ENCODE data around the gene AGAP1.

Gene AGAP1

GRCh38 chr2:235844561-235844960 is 350.7 kb downstream of the AGAP1 start:
- H3K27me3 ChIP-seq = no peaks in the 10 kb centered on the region
- peaks cover 73% of the 10 kb centered on the region for H4K20me1 ChIP-seq
- H3K4me3 ChIP-seq = no peak overlapping the region
- peaks cover 71% of the 10 kb centered on the region for H3K36me3 ChIP-seq
- no peak overlapping the region for H3K27ac ChIP-seq
- H3K9me3 ChIP-seq = no peaks in the 10 kb centered on the region
- TF ChIP-seq Cebpa-rat (IDR thresholded peaks at IDR 0.05) = no peak
- no peak overlapping the region for H3K4me2 ChIP-seq
- H3K4me1 ChIP-seq = no peaks in the 10 kb centered on the region
- no peak overlapping the region for H3K9ac ChIP-seq

DNA sequence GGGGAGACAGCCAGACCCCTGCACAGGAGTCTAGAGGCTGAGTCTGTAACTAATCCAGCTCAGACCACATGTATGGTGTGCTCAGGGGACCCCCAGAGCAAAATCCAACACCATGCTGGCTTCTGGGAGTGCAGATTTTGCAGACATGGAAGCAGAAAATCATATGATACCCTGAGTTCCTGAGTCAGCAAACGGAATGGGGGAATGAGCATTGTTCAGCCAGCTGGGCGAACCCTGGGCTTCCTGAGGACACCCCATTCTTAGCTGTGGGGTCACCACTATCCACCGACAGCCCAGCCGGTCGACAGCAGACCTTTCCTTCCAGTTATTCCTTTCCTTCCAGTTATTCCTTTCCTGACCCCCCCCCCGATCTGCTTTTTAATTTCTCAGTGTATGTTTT is 351.4 kb downstream of the AGAP1 start:
- TF ChIP-seq Cebpa-rat (IDR thresholded peaks at IDR 0.05) = no peak
- no peak overlapping the region for H3K27ac ChIP-seq
- no peaks in the 10 kb centered on the region for H3K9me3 ChIP-seq
- no peak overlapping the region for H3K9ac ChIP-seq
- H3K36me3 ChIP-seq = peaks cover 78% of the 10 kb centered on the region
- no peaks in the 10 kb centered on the region for H3K27me3 ChIP-seq
- H4K20me1 ChIP-seq = peaks cover 75% of the 10 kb centered on the region
- no peak overlapping the region for H3K4me3 ChIP-seq
- H3K4me1 ChIP-seq = no peaks in the 10 kb centered on the region
- H3K4me2 ChIP-seq = no peak overlapping the region

DNA sequence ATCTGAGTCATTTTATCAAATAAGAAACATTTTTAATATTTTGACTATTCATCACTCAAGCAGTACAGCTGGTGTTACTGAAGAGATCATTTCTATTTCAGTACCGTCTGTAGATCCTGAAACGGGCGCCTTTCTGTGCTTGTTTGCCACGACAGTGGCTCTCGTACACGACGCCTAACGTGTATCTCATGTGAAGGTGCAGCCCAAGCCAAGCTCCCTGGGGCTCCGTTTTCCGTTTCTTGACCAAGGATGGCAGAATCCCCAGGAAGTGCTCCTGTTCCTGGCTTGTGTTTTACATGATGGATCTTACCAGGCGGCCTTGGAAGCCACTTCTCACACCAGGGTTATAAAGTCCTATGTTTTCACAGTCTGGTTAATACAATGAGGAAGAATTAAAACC is 353.7 kb downstream of the AGAP1 start:
- no peak for TF ChIP-seq Cebpa-rat (IDR thresholded peaks at IDR 0.05)

GRCh38 chr2:235848055-235848454 is 354.2 kb downstream of the AGAP1 start:
- TF ChIP-seq Cebpa-rat (IDR thresholded peaks at IDR 0.05) = no peak
- H3K9ac ChIP-seq = no peak overlapping the region
- no peak overlapping the region for H3K27ac ChIP-seq
- H3K36me3 ChIP-seq = peaks cover 82% of the 10 kb centered on the region
- H3K9me3 ChIP-seq = no peaks in the 10 kb centered on the region
- no peaks in the 10 kb centered on the region for H3K27me3 ChIP-seq
- no peak overlapping the region for H3K4me2 ChIP-seq
- peaks cover 75% of the 10 kb centered on the region for H4K20me1 ChIP-seq
- no peaks in the 10 kb centered on the region for H3K4me1 ChIP-seq
- no peak overlapping the region for H3K4me3 ChIP-seq

More for the DNA sequence above, 353.7 kb downstream of the AGAP1 start:
- Histone ChIP-seq H3K4me1 (no peaks in the 10 kb centered on the region), H3K27ac (no peak overlapping the region), H3K27me3 (no peaks in the 10 kb centered on the region), H3K4me3 (no peak overlapping the region), H3K9ac (no peak overlapping the region), H3K9me3 (no peaks in the 10 kb centered on the region), H3K4me2 (no peak overlapping the region), H3K36me3 (peaks cover 82% of the 10 kb centered on the region), H4K20me1 (peaks cover 75% of the 10 kb centered on the region)

GRCh38 chr2:235848946-235849345 is 355.1 kb downstream of the AGAP1 start:
- Histone ChIP-seq H3K9me3 (no peaks in the 10 kb centered on the region), H3K4me2 (no peak overlapping the region), H3K4me1 (no peaks in the 10 kb centered on the region), H3K27ac (no peak overlapping the region), H4K20me1 (peaks cover 71% of the 10 kb centered on the region), H3K9ac (no peak overlapping the region), H3K36me3 (peaks cover 79% of the 10 kb centered on the region), H3K4me3 (no peak overlapping the region), H3K27me3 (no peaks in the 10 kb centered on the region)
- TF ChIP-seq Cebpa-rat (IDR thresholded peaks at IDR 0.05) = no peak

GRCh38 chr2:235849489-235849888 is 355.6 kb downstream of the AGAP1 start:
- H3K27me3 ChIP-seq = no peaks in the 10 kb centered on the region
- H3K36me3 ChIP-seq = peaks cover 79% of the 10 kb centered on the region
- H3K4me1 ChIP-seq = no peaks in the 10 kb centered on the region
- peaks cover 71% of the 10 kb centered on the region for H4K20me1 ChIP-seq
- no peak overlapping the region for H3K4me3 ChIP-seq
- H3K9me3 ChIP-seq = no peaks in the 10 kb centered on the region
- H3K27ac ChIP-seq = no peak overlapping the region
- H3K9ac ChIP-seq = no peak overlapping the region
- H3K4me2 ChIP-seq = no peak overlapping the region
- no peak for TF ChIP-seq Cebpa-rat (IDR thresholded peaks at IDR 0.05)

- no peak overlapping the region for H3K27ac ChIP-seq
- H3K4me3 ChIP-seq = no peak overlapping the region
- no peaks in the 10 kb centered on the region for H3K27me3 ChIP-seq
- H3K4me1 ChIP-seq = no peaks in the 10 kb centered on the region
- no peak for TF ChIP-seq Cebpa-rat (IDR thresholded peaks at IDR 0.05)
- H4K20me1 ChIP-seq = peaks cover 72% of the 10 kb centered on the region
- no peak overlapping the region for H3K9ac ChIP-seq
- peaks cover 77% of the 10 kb centered on the region for H3K36me3 ChIP-seq
- H3K4me2 ChIP-seq = no peak overlapping the region
- H3K9me3 ChIP-seq = no peaks in the 10 kb centered on the region
Measured at GRCh38 chr2:235850289-235850688, 356.4 kb downstream of the AGAP1 start.

GRCh38 chr2:235850771-235851551 is 357.1 kb downstream of the AGAP1 start:
- H4K20me1 ChIP-seq = peaks cover 72% of the 10 kb centered on the region
- H3K36me3 ChIP-seq = peaks cover 77% of the 10 kb centered on the region
- H3K27me3 ChIP-seq = no peaks in the 10 kb centered on the region
- H3K4me1 ChIP-seq = no peaks in the 10 kb centered on the region
- H3K9ac ChIP-seq = no peak overlapping the region
- TF ChIP-seq Cebpa-rat (IDR thresholded peaks at IDR 0.05) = no peak
- H3K9me3 ChIP-seq = no peaks in the 10 kb centered on the region
- no peak overlapping the region for H3K27ac ChIP-seq
- no peak overlapping the region for H3K4me2 ChIP-seq
- H3K4me3 ChIP-seq = no peak overlapping the region

- Histone ChIP-seq H3K9ac (no peak overlapping the region), H3K4me2 (no peak overlapping the region), H3K9me3 (no peaks in the 10 kb centered on the region), H3K4me3 (no peak overlapping the region), H4K20me1 (peaks cover 65% of the 10 kb centered on the region), H3K36me3 (peaks cover 81% of the 10 kb centered on the region), H3K27me3 (no peaks in the 10 kb centered on the region), H3K27ac (no peak overlapping the region), H3K4me1 (no peaks in the 10 kb centered on the region)
- TF ChIP-seq Cebpa-rat (IDR thresholded peaks at IDR 0.05) = no peak
Measured at GRCh38 chr2:235851828-235852525, 358.1 kb downstream of the AGAP1 start.

GRCh38 chr2:235852526-235852920 is 358.7 kb downstream of the AGAP1 start:
- no peak for TF ChIP-seq Cebpa-rat (IDR thresholded peaks at IDR 0.05)
- H3K27ac ChIP-seq = no peak overlapping the region

More at GRCh38 chr2:235852526-235852920, 358.7 kb downstream of the AGAP1 start:
- H3K9me3 ChIP-seq = no peaks in the 10 kb centered on the region
- H3K27me3 ChIP-seq = no peaks in the 10 kb centered on the region
- no peak overlapping the region for H3K9ac ChIP-seq
- peaks cover 85% of the 10 kb centered on the region for H3K36me3 ChIP-seq
- no peaks in the 10 kb centered on the region for H3K4me1 ChIP-seq
- H3K4me3 ChIP-seq = no peak overlapping the region
- H4K20me1 ChIP-seq = peaks cover 67% of the 10 kb centered on the region
- no peak overlapping the region for H3K4me2 ChIP-seq
